GM20000 (cell line): ENCODE measurements around the gene ARL10.
"Not testable (repeated sequence)": the region's sequence is repeated elsewhere in the genome, so short reads cannot be mapped to it uniquely, and the experiment has no call there.

Experiments
- DNase-seq: peaks from one replicate; pipeline ENCODE4 v3.0.0; 2012; ENCODE audit warnings: low spot score
- CTCF ChIP-seq: IDR thresholded peaks from 2 replicates; pipeline ENCODE4 v1.5.1; 2012; ENCODE audit warnings: mild to moderate bottlenecking, control low read depth; ENCODE audit errors: extremely low read depth, missing control alignments

The ARL10 gene

GRCh38 chr5:176401281-176402205 is 36.3 kb downstream of the ARL10 start:
- no peak for TF ChIP-seq CTCF

GRCh38 chr5:176405656-176406435 is 40.6 kb downstream of the ARL10 start:
- TF ChIP-seq CTCF = no peak

More at GRCh38 chr5:176401281-176402205, 36.3 kb downstream of the ARL10 start:
- DNase-seq = no peak

GRCh38 chr5:176406436-176407052 is 41.3 kb downstream of the ARL10 start:
- no peak for DNase-seq
- TF ChIP-seq CTCF = no peak

More at GRCh38 chr5:176405656-176406435, 40.6 kb downstream of the ARL10 start:
- DNase-seq = no peak

GRCh38 chr5:176407456-176408251 is 42.4 kb downstream of the ARL10 start:
- no peak for TF ChIP-seq CTCF
- no peak for DNase-seq

GRCh38 chr5:176408252-176408573 is 42.9 kb downstream of the ARL10 start:
- not testable (repeated sequence) for DNase-seq

GRCh38 chr5:176408590-176408989 is 43.3 kb downstream of the ARL10 start:
- no peak for DNase-seq
- no peak for TF ChIP-seq CTCF

GRCh38 chr5:176409765-176410164 is 44.5 kb downstream of the ARL10 start:
- no peak for DNase-seq
- no peak for TF ChIP-seq CTCF
